ENCODE measurements around the gene DES. TPM values are rescaled to one million over a fixed set of nuclear protein-coding genes. Genes with fewer than 3 reads are reported as not detected.

DES gene
- under 0.01 TPM in 1 of 2 replicates, not detected in the other for total RNA-seq

GRCh38 chr2:219418155-219419011, at the start of gene DES:
Gene DES, plus strand, starts transcription at chr2:219418377. Its CDS starts 86 bp downstream, at chr2:219418463.

GRCh38 chr2:219387306-219388120, 30.7 kb upstream of the DES start, which contains the start of gene DNPEP:
Gene DNPEP, minus strand, starts transcription at chr2:219387912. Its CDS starts 118 bp downstream, at chr2:219387794.

GRCh38 chr2:219434718-219435525, 16.7 kb downstream of the DES start, which contains the start of gene SPEG:
Gene SPEG, plus strand, starts transcription at chr2:219434843. Its CDS starts 135 bp downstream, at chr2:219434978.

Other genes with a start within 250 kb of the DES start
- 2.3 and 2.6 TPM in 2 replicates for gene SLC23A3, start 248.3 kb upstream of the DES start, total RNA-seq
- gene CNPPD1, start 241.5 kb upstream of the DES start, total RNA-seq: 25.2 TPM in 2 replicates
- gene RETREG2, start 240.1 kb upstream of the DES start, total RNA-seq: 55.8 and 64.0 TPM in 2 replicates
- gene ZFAND2B, start 211.6 kb upstream of the DES start, total RNA-seq: 20.3 and 22.2 TPM in 2 replicates
- gene ABCB6, start 199.4 kb upstream of the DES start, total RNA-seq: 15.7 and 18.9 TPM in 2 replicates
- gene ATG9A, start 188.7 kb upstream of the DES start, total RNA-seq: 66.6 and 70.7 TPM in 2 replicates
- gene ANKZF1, start 188.6 kb upstream of the DES start, total RNA-seq: 18.5 and 22.5 TPM in 2 replicates
- gene GLB1L, start 172.9 kb upstream of the DES start, total RNA-seq: 5.7 and 6.9 TPM in 2 replicates
- gene STK16, start 172.9 kb upstream of the DES start, total RNA-seq: 21.9 and 31.5 TPM in 2 replicates
- not detected in 2 replicates for gene TUBA4B, start 165.1 kb upstream of the DES start, total RNA-seq
- gene TUBA4A, start 164.5 kb upstream of the DES start, total RNA-seq: 24.8 and 25.0 TPM in 2 replicates
- 19.6 and 24.5 TPM in 2 replicates for gene DNAJB2, start 139.0 kb upstream of the DES start, total RNA-seq
- gene PTPRN, start 109.0 kb upstream of the DES start, total RNA-seq: not detected in 2 replicates
- gene RESP18, start 85.6 kb upstream of the DES start, total RNA-seq: not detected in 2 replicates
- gene DNPEP, start 30.5 kb upstream of the DES start, total RNA-seq: 57.2 and 60.8 TPM in 2 replicates
- gene SPEG, start 16.5 kb downstream of the DES start, total RNA-seq: under 0.01 and 1.4 TPM in 2 replicates
- gene GMPPA, start 80.5 kb downstream of the DES start, total RNA-seq: 33.9 and 40.2 TPM in 2 replicates
- gene ASIC4, start 96.1 kb downstream of the DES start, total RNA-seq: not detected in 2 replicates
- gene CHPF, start 125.4 kb downstream of the DES start, total RNA-seq: 1.9 and 2.0 TPM in 2 replicates
- gene TMEM198, start 125.7 kb downstream of the DES start, total RNA-seq: not detected in 2 replicates
- 18.5 and 22.5 TPM in 2 replicates for gene OBSL1, start 153.2 kb downstream of the DES start, total RNA-seq
- gene INHA, start 153.9 kb downstream of the DES start, total RNA-seq: not detected in 2 replicates
- 10.0 and 12.4 TPM in 2 replicates for gene STK11IP, start 179.5 kb downstream of the DES start, total RNA-seq
- gene SLC4A3, start 209.3 kb downstream of the DES start, total RNA-seq: 0.10 and 0.33 TPM in 2 replicates